ENCODE data around the gene ZCCHC24.

DNA sequence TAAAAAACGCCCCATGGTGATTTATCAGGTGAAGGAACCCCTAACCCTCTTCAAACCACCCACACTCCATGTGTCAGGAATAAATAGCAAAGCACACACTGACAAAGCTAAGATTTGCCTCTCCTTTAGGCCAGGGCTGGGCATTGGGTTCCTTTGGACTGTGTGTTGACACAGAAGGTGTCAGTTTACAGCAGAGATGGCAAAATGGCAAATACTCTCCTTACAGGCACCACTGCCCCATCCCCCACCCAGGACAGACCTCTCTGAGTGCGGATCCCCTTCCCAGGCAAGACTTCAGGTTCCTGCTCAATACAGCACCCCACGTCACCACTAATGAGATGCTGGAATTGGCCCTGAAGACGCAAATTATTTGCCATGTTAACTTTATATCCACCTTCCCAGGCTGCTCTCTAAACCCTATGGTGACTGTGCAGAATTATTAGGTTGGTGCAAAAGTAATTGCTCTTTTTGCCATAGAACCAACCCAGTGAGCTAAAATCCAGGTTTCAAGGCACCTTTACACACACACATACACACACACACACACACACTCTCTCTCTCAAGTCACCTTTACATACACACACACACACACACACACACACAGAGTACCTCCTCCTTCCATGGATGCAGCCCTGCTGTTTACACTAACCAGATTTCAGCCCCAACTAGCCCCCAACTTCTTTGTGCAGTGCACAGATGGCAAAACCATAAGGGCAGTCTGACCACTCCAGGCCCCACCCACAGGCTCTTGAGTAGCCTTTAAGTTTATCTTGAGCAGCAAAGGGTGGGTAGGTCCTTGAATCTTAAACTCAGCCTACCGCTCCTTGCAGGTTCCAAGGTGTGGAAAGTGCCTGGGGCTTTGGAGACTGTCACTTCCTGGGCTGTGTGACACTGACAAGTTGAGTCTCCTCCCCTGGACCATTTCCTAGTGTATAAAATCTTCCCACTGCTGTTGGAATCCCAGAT is 4.0 kb upstream of the ZCCHC24 start:
- no peak for TF ChIP-seq POLR2A (IDR thresholded peaks at IDR 0.05)
- TF ChIP-seq CTCF (IDR thresholded peaks at IDR 0.05): no peak
- TF ChIP-seq EP300 (IDR thresholded peaks at IDR 0.05; ENCODE audit: low read depth): no peak
